Adipose tissue (tissue), 3 donors: ENCODE results near the gene ASAP3. TPM values are rescaled to one million over a fixed set of nuclear protein-coding genes. Genes with fewer than 3 reads are reported as not detected.

Source experiments
- H3K27ac ChIP-seq: one replicate; pipeline ENCODE4 v1.5.1; 2013; ENCODE audit warnings: low read depth, low read length
- WGBS, 3 donors: extraction: QIAGEN DNeasy Blood & Tissue Kit; methylation state at CpG; one replicate each; pipeline ENCODE4 v1.1.7; 2013; 5-methylcytosine and 5-hydroxymethylcytosine counted together
- polyA plus RNA-seq, 3 donors: library from polyadenylated mRNA; stranded (reverse); fragments of 200-250 nt; gene quantifications; one replicate each; pipeline ENCODE4 v1.2.3, GENCODE V29; 2013
- donor health status: healthy with polysubstance abuse.
- donor health status: Bipolar disorder and iron deficiency.
- donor health status: healthy.

Gene ASAP3
- 10 to 100 TPM; 11.9 to 49.6 (median 19.4) TPM for polyA plus RNA-seq

GRCh38 chr1:23483321-23484252, at the start of gene ASAP3:
TSS of gene ASAP3 (minus strand) at chr1:23484179. CDS start at chr1:23484133, 46 bp downstream.
- 1% methylated on average over 71 to 83 of the region's 84 CpGs for WGBS, 3 donors
- no peak within 1 kb of the TSS for H3K27ac ChIP-seq

- H3K27ac ChIP-seq = no peak overlapping the region
- WGBS, 3 donors = 57 to 89% (median 71%) methylated on average over 6 of the region's 6 CpGs
Measured at GRCh38 chr1:23533246-23534023, 49.5 kb upstream of the ASAP3 start.

- WGBS, 3 donors = 34 to 47% (median 39%) methylated on average over 5 of the region's 5 CpGs
- H3K27ac ChIP-seq = no peak overlapping the region
Measured at GRCh38 chr1:23531562-23532094, 47.6 kb upstream of the ASAP3 start.

- H3K27ac ChIP-seq = no peak within 1 kb of the TSS
- WGBS, 3 donors = 0% methylated on average over 65 to 85 of the region's 85 CpGs
Measured at GRCh38 chr1:23530747-23531561, 47.0 kb upstream of the ASAP3 start, which contains the start of gene E2F2. TSS of gene E2F2 (minus strand) at chr1:23531233. CDS start at chr1:23530793, 440 bp downstream.

- no peak overlapping the region for H3K27ac ChIP-seq
- WGBS, 3 donors = 5% methylated on average over 22 of the region's 22 CpGs
Measured at GRCh38 chr1:23530087-23530746, 46.2 kb upstream of the ASAP3 start.

GRCh38 chr1:23529146-23530086, 45.4 kb upstream of the ASAP3 start:
- WGBS, 3 donors = 51 to 60% (median 59%) methylated on average over 8 of the region's 8 CpGs
- H3K27ac ChIP-seq = no peak overlapping the region

- 4 to 18% (median 6%) methylated on average over 9 of the region's 9 CpGs for WGBS, 3 donors
- H3K27ac ChIP-seq = no peak overlapping the region
Measured at GRCh38 chr1:23528250-23528978, 44.4 kb upstream of the ASAP3 start.

- 50 to 70% (median 61%) methylated on average over 6 of the region's 6 CpGs for WGBS, 3 donors
- no peak overlapping the region for H3K27ac ChIP-seq
Measured at GRCh38 chr1:23527900-23528249, 43.9 kb upstream of the ASAP3 start.

- 73 to 77% (median 74%) methylated on average over 7 of the region's 7 CpGs for WGBS, 3 donors
- no peak overlapping the region for H3K27ac ChIP-seq
Measured at GRCh38 chr1:23527366-23527765, 43.4 kb upstream of the ASAP3 start.

GRCh38 chr1:23526329-23527041, 42.5 kb upstream of the ASAP3 start:
- no peak overlapping the region for H3K27ac ChIP-seq
- WGBS, 3 donors = 93 to 94% (median 94%) methylated on average over 8 of the region's 8 CpGs

- H3K27ac ChIP-seq = no peak overlapping the region
- 63 to 80% (median 65%) methylated on average over 5 of the region's 5 CpGs for WGBS, 3 donors
Measured at GRCh38 chr1:23525558-23526250, 41.7 kb upstream of the ASAP3 start.

- H3K27ac ChIP-seq = no peak overlapping the region
Measured at GRCh38 chr1:23524716-23525401, 40.9 kb upstream of the ASAP3 start.

GRCh38 chr1:23524163-23524562, 40.2 kb upstream of the ASAP3 start:
- H3K27ac ChIP-seq = no peak overlapping the region
- 46 to 85% (median 52%) methylated on average over 3 of the region's 3 CpGs for WGBS, 3 donors

More at GRCh38 chr1:23524716-23525401, 40.9 kb upstream of the ASAP3 start:
- WGBS, 3 donors = 36 to 58% (median 37%) methylated on average over 9 of the region's 9 CpGs

GRCh38 chr1:23522244-23522982, 38.4 kb upstream of the ASAP3 start:
- H3K27ac ChIP-seq = no peak overlapping the region
- WGBS, 3 donors = 69 to 88% (median 72%) methylated on average over 7 of the region's 7 CpGs
